H1 (cell line): Measurements from ENCODE around the gene XPNPEP1. TPM values are rescaled to one million over a fixed set of nuclear protein-coding genes. Genes with fewer than 3 reads are reported as not detected.

Experiments used
- EP300 ChIP-seq, 2 experiments: IDR thresholded peaks; 1 replicate in 1 of 2; 2 replicates in 1 of 2; pipeline ENCODE4 v1.6.1; 2011 to 2012; ENCODE audit warnings: low read depth in 2 of 2, low read length in 2 of 2, mild to moderate bottlenecking in 2 of 2, borderline replicate concordance in 1 of 2, inconsistent platforms in 1 of 2, moderate library complexity in 1 of 2
- PHF8 ChIP-seq: fragments of 200-600 bp; sonication (generic); conservative IDR thresholded peaks from 2 replicates; pipeline ENCODE4 v1.7.1; 2012; ENCODE audit warnings: low read depth, mild to moderate bottlenecking, inconsistent platforms, low read length, moderate library complexity
- TAF1 ChIP-seq: IDR thresholded peaks from 2 replicates; pipeline ENCODE4 v1.6.1; 2011; ENCODE audit warnings: mild to moderate bottlenecking, low read depth, low read length
- polyA plus RNA-seq, 7 experiments: library from polyadenylated mRNA; depleted of rRNA in 3 of 7; stranded (reverse) in 5 of 7; unstranded in 2 of 7; fragments of >200 nt in 5 of 7; fragments of 200-250 nt in 2 of 7; gene quantifications; 1 replicate in 5 of 7; 2 replicates in 1 of 7; 4 replicates in 1 of 7; pipeline versions ENCODE4 v1.2.1 to v1.2.3, GENCODE V29; 2011 to 2013; ENCODE audit warnings: missing spikeins in 2 of 7, mixed read lengths in 2 of 7
- total RNA-seq: library from RNA; stranded (reverse); fragmentation: NEBNext Ultra II Directional; extraction: Animal tissue kit (Norgen Biotek cat#: 25700); gene quantifications from 2 replicates; pipeline ENCODE4 v1.2.1, GENCODE V29; 2021
- TF ChIP-seq, protein P1 (sequence below), 3 experiments: IDR thresholded peaks; 1 replicate in 2 of 3; 2 replicates in 1 of 3; pipeline versions ENCODE4 v1.5.1 to v1.6.1; 2011; ENCODE audit warnings: low read length in 3 of 3, mild to moderate bottlenecking in 3 of 3, inconsistent platforms in 2 of 3, low read depth in 1 of 3, moderate library complexity in 1 of 3; ENCODE audit not compliant: insufficient read depth in 1 of 3; ENCODE audit errors: control extremely low read depth in 1 of 3

Gene XPNPEP1
- total and polyA plus RNA-seq, 2 of the 8 experiments (the other 6 are each of a cell fraction or from before 2014, with no cell fraction given) = 61.1 to 201 TPM

DNA sequence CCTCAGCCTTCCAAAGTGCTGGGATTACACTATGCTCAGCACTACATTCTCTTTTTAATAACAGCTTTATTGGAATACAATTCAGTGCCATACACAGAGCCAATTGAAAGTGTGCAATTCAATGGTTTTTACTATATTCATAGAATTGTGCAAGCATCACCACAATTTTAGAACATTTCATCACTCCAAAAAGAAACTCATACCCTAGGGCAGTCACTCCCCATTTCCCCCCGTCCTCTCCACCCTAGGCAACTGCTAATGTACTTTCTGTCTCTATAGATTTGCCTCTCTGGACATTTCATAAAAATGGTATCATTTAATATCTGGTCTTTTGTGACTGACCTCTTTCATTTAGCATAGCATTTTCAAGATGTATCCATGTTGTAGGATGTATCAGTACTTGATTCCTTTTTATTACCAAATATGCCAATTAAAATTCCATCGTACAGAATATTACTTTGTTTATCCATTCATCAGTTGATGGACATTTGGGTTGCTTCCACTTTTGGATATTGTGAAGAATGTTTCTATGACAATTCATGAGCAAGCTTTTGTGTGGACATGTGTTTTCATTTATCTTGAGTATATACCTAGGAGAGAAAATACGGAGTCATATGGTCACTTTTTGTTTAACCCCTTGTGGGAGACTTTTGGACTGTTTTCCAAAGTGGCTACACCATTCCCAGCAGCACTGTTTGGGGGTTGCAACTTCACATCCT lies 6.3 kb upstream of the XPNPEP1 start (continued):
- TF ChIP-seq, protein P1, sequence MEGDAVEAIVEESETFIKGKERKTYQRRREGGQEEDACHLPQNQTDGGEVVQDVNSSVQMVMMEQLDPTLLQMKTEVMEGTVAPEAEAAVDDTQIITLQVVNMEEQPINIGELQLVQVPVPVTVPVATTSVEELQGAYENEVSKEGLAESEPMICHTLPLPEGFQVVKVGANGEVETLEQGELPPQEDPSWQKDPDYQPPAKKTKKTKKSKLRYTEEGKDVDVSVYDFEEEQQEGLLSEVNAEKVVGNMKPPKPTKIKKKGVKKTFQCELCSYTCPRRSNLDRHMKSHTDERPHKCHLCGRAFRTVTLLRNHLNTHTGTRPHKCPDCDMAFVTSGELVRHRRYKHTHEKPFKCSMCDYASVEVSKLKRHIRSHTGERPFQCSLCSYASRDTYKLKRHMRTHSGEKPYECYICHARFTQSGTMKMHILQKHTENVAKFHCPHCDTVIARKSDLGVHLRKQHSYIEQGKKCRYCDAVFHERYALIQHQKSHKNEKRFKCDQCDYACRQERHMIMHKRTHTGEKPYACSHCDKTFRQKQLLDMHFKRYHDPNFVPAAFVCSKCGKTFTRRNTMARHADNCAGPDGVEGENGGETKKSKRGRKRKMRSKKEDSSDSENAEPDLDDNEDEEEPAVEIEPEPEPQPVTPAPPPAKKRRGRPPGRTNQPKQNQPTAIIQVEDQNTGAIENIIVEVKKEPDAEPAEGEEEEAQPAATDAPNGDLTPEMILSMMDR (IDR thresholded peaks at IDR 0.05; ENCODE audit: control extremely low read depth in 1 of 3, insufficient read depth in 1 of 3, low read depth in 1 of 3, low read length in 3 of 3) = no peak
- TF ChIP-seq TAF1 = no peak
- no peak for TF ChIP-seq EP300 (IDR thresholded peaks at IDR 0.05; ENCODE audit: borderline replicate concordance in 1 of 2, low read depth in 2 of 2, low read length in 2 of 2)
- TF ChIP-seq PHF8 = no peak
